ENCODE results near the gene TRIM66. TPM values are rescaled to one million over a fixed set of nuclear protein-coding genes. Genes with fewer than 3 reads are reported as not detected.

TRIM66 gene
- total RNA-seq, 1 donor from 2014 or later = 15.0 TPM

- Histone ChIP-seq H3K27ac (no peak overlapping the region), H3K27me3 (no peaks in the 10 kb centered on the region), H3K9me3 (no peaks in the 10 kb centered on the region), H3K4me3 (no peak overlapping the region), H3K4me1 (peaks cover 10% of the 10 kb centered on the region), H3K36me3 (peaks cover 67% of the 10 kb centered on the region)
- intact Hi-C loops (cut with DNase I) = no loop called here
- ATAC-seq (no peak), DNase-seq (no peak)
- TF ChIP-seq, protein P1, sequence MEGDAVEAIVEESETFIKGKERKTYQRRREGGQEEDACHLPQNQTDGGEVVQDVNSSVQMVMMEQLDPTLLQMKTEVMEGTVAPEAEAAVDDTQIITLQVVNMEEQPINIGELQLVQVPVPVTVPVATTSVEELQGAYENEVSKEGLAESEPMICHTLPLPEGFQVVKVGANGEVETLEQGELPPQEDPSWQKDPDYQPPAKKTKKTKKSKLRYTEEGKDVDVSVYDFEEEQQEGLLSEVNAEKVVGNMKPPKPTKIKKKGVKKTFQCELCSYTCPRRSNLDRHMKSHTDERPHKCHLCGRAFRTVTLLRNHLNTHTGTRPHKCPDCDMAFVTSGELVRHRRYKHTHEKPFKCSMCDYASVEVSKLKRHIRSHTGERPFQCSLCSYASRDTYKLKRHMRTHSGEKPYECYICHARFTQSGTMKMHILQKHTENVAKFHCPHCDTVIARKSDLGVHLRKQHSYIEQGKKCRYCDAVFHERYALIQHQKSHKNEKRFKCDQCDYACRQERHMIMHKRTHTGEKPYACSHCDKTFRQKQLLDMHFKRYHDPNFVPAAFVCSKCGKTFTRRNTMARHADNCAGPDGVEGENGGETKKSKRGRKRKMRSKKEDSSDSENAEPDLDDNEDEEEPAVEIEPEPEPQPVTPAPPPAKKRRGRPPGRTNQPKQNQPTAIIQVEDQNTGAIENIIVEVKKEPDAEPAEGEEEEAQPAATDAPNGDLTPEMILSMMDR (IDR thresholded peaks at IDR 0.05) = no peak
These were observed 10.6 kb upstream of the TRIM66 start for GRCh38 chr11:8693010-8693551.

DNA sequence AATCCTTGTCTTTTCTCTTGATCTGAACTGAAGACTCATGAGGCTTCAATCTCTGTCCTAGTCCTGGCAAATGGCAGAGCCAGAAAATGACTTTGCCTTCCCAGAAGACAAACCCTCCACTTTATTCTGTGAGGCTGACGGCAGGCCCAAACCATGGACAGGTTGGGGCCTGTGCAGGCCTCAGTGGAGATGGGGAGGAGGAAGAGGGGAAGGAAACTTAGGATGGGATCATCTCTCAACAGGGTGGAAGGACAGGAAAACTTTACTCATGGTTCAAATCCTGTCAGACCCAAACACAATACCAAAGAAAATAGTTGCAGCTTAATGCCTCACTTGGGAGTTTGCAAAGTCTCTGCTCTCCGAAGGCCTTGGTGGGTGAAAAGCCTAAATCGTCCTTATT, 10.0 kb upstream of the TRIM66 start:
- no peak for ATAC-seq
- TF ChIP-seq, protein P1 (IDR thresholded peaks at IDR 0.05) = no peak
- peaks cover 60% of the 10 kb centered on the region for H3K36me3 ChIP-seq
- H3K4me3 ChIP-seq = no peak overlapping the region
- H3K27ac ChIP-seq = no peak overlapping the region
- DNase-seq = no peak
- intact Hi-C loops (cut with DNase I) = no loop called here
- no peaks in the 10 kb centered on the region for H3K9me3 ChIP-seq
- H3K27me3 ChIP-seq = no peaks in the 10 kb centered on the region
- peaks cover 16% of the 10 kb centered on the region for H3K4me1 ChIP-seq

DNA sequence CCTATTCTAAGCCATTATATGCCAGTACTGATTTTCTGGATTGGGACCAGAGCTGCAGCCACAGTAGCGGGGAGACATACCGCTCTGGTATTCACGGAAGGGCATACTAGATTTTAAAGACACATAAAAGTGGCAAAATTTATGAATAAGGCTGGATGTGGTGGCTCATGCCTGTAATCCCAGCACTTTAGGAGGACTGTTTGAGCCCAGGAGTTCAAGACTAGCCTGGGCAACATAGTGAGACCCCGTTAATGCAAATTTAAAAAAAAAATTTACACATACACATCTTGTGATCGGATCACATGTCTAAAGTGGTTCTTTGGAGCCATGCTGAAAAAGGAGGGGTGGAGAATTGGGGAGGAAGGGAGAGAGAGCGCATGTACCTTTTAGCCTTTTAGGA, 9.1 kb upstream of the TRIM66 start:
- H3K27ac ChIP-seq = no peak overlapping the region
- no peaks in the 10 kb centered on the region for H3K9me3 ChIP-seq
- TF ChIP-seq, protein P1 (IDR thresholded peaks at IDR 0.05) = no peak
- H3K4me3 ChIP-seq = no peak overlapping the region
- no peak for ATAC-seq
- peaks cover 16% of the 10 kb centered on the region for H3K4me1 ChIP-seq
- H3K36me3 ChIP-seq = peaks cover 58% of the 10 kb centered on the region
- intact Hi-C loops (cut with DNase I) = no loop called here
- no peak for DNase-seq
- H3K27me3 ChIP-seq = no peaks in the 10 kb centered on the region

DNA sequence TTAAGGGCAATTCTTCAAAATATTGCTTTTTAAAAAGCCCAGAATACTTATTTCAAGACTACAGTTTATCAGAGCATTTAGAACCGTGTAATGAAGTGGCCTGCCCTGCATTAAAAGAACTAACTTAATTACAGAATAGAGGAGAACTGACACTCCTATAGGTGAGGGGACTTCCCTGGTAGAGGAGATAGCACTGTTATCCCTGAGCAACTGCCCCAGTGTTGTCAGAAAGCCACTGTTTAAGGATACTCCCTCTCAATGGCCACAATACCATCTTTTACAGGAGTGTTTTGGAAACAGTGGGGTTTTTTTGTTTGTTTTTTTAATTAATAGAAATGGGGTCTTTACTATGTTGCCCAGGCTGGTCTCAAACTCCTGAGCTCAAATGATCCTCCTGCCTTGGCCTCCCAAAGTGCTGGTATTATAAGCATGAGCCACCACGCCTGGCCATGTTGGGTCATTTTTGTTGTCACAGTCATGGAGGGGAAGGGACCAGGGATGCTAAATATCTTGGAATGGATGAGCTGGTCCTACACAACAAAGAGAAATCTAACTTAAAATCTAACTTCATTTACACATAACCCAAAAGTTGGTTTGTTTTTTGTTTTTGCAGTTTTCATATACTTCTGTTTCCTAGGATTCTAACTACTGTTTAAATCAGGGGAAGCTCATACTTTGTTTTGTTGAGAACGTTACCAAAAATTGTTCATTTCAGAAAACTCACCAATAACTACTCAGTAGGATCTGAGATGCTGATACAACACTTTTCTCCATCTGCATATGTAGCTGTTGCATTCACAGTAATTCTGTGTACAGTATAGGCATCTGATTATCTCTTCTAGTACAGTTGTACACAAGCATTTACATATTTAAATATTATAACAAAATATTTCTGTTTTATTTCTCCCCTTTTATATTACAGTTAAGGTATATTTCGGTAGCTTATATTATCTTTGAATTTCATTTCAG, 8.2 kb upstream of the TRIM66 start:
- peaks cover 58% of the 10 kb centered on the region for H3K36me3 ChIP-seq

DNA sequence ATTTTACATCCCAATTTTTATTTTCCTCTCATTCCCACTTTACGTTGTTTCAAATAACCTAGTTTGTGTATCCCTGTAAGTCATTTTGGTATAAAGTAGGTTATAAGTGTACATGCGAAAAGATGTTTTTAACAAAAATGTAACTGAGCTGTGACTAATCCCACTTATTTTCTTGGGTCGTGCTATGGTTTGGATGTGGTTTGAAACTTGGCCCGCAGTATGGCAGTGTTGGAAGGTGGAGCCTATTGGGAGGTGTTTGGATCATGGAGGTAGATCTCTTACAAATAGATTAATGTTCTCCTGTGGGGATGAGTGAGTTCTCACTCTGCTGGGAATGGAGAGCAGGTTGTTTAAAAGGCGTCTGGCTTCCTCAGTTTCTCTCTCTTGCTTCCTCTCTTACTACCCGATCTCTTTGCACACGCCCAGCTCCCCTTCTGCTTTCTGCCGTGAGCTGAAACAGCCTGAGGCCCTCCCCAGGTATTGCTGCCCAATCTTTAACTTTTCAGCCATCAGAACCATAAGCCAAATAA, 7.3 kb upstream of the TRIM66 start:
- peaks cover 58% of the 10 kb centered on the region for H3K36me3 ChIP-seq
- no peaks in the 10 kb centered on the region for H3K9me3 ChIP-seq
- DNase-seq (no peak), ATAC-seq (no peak)
- H3K27me3 ChIP-seq = no peaks in the 10 kb centered on the region
- no peak overlapping the region for H3K27ac ChIP-seq
- TF ChIP-seq, protein P1 (IDR thresholded peaks at IDR 0.05) = no peak
- H3K4me3 ChIP-seq = peak overlapping the region; percentile 73
- H3K4me1 ChIP-seq = peaks cover 19% of the 10 kb centered on the region
- intact Hi-C loops (cut with DNase I) = no loop called here

More for the DNA sequence above, 8.2 kb upstream of the TRIM66 start:
- Histone ChIP-seq H3K4me1 (peaks cover 16% of the 10 kb centered on the region), H3K9me3 (no peaks in the 10 kb centered on the region), H3K27me3 (no peaks in the 10 kb centered on the region), H3K4me3 (no peak overlapping the region), H3K27ac (no peak overlapping the region)
- TF ChIP-seq, protein P1 (IDR thresholded peaks at IDR 0.05) = no peak
- DNase-seq = no peak
- ATAC-seq = no peak
- intact Hi-C loops (cut with DNase I) = no loop called here
